Mesothelial cell of epicardium (in vitro differentiated cells): ENCODE measurements around the gene CHRM4. TPM values are rescaled to one million over a fixed set of nuclear protein-coding genes. Genes with fewer than 3 reads are reported as not detected.

ENCODE experiments used
- DNase-seq, 2 experiments: peaks; one replicate each; pipeline ENCODE4 v3.0.0; 2021; ENCODE audit warnings: low spot score in 2 of 2; ENCODE audit not compliant: unreplicated experiment in 2 of 2
- H3K27ac Mint-ChIP-seq: 2 replicates; pipeline ENCODE4 v1.8.0; 2021; ENCODE audit warnings: mixed read lengths
- H3K27me3 Mint-ChIP-seq: 2 replicates; pipeline ENCODE4 v1.8.0; 2021; ENCODE audit warnings: low read depth, mixed read lengths
- H3K36me3 Mint-ChIP-seq: 2 replicates; pipeline ENCODE4 v1.8.0; 2021; ENCODE audit warnings: mixed read lengths
- H3K4me1 Mint-ChIP-seq: 2 replicates; pipeline ENCODE4 v1.8.0; 2021; ENCODE audit warnings: mixed read lengths
- H3K4me3 Mint-ChIP-seq: 2 replicates; pipeline ENCODE4 v1.8.0; 2021; ENCODE audit warnings: mild to moderate bottlenecking, moderate library complexity, mixed read lengths
- H3K9me3 Mint-ChIP-seq: 2 replicates; pipeline ENCODE4 v1.8.0; 2021; ENCODE audit warnings: mixed read lengths
- CTCF ChIP-seq: fragments of 200-600 bp; sonication (generic); IDR thresholded peaks from one replicate; pipeline ENCODE4 v1.5.0; 2021; ENCODE audit warnings: antibody characterized with exemption; ENCODE audit not compliant: unreplicated experiment
- total RNA-seq: library from RNA; stranded (reverse); gene quantifications from 3 replicates; pipeline ENCODE4 v1.2.1, GENCODE V29; 2021

CHRM4 gene
- total RNA-seq, 1 donor from 2014 or later: 0.42 TPM

- Mint-ChIP-seq H3K36me3 (no peaks in the 10 kb centered on the region), H3K9me3 (no peaks in the 10 kb centered on the region), H3K27me3 (no peaks in the 10 kb centered on the region), H3K4me3 (peak within 1 kb of the TSS; percentile 72), H3K27ac (no peak within 1 kb of the TSS), H3K4me1 (peaks cover 45% of the 10 kb centered on the region)
- DNase-seq: peak; percentile 84 to 94
- peak; percentile 72 for TF ChIP-seq CTCF
These were observed 44.5 kb downstream of the CHRM4 start, which contains the start of gene DGKZ for GRCh38 chr11:46346886-46347636. Gene DGKZ (plus strand): TSS chr11:46347463. CDS start chr11:46347660, 197 bp downstream.

- DNase-seq: no peak
- H3K36me3 Mint-ChIP-seq: no peaks in the 10 kb centered on the region
- no peaks in the 10 kb centered on the region for H3K27me3 Mint-ChIP-seq
- TF ChIP-seq CTCF: no peak
- H3K4me1 Mint-ChIP-seq: peaks cover 50% of the 10 kb centered on the region
- H3K27ac Mint-ChIP-seq: no peak overlapping the region
- H3K9me3 Mint-ChIP-seq: no peaks in the 10 kb centered on the region
- peak overlapping the region; percentile 69 for H3K4me3 Mint-ChIP-seq
These were observed 45.6 kb downstream of the CHRM4 start for GRCh38 chr11:46345881-46346484.

GRCh38 chr11:46345131-46345597 lies 46.4 kb downstream of the CHRM4 start:
- Mint-ChIP-seq H3K27me3 (no peaks in the 10 kb centered on the region), H3K27ac (peak overlapping the region; percentile 61), H3K36me3 (no peaks in the 10 kb centered on the region), H3K4me3 (peak overlapping the region; percentile 49), H3K9me3 (no peaks in the 10 kb centered on the region), H3K4me1 (peaks cover 50% of the 10 kb centered on the region)
- DNase-seq: no peak
- TF ChIP-seq CTCF: no peak

GRCh38 chr11:46343520-46343919 lies 48.1 kb downstream of the CHRM4 start:
- DNase-seq: no peak
- Mint-ChIP-seq H3K36me3 (no peaks in the 10 kb centered on the region), H3K9me3 (no peaks in the 10 kb centered on the region), H3K27ac (peak overlapping the region; percentile 18), H3K4me1 (peaks cover 57% of the 10 kb centered on the region), H3K27me3 (no peaks in the 10 kb centered on the region), H3K4me3 (no peak overlapping the region)
- TF ChIP-seq CTCF: no peak

GRCh38 chr11:46342239-46342638 lies 49.3 kb downstream of the CHRM4 start:
- Mint-ChIP-seq H3K27ac (peak overlapping the region; percentile 78), H3K27me3 (no peaks in the 10 kb centered on the region), H3K4me3 (no peak overlapping the region), H3K36me3 (no peaks in the 10 kb centered on the region), H3K4me1 (peaks cover 55% of the 10 kb centered on the region), H3K9me3 (no peaks in the 10 kb centered on the region)
- no peak for TF ChIP-seq CTCF
- DNase-seq: no peak
